WTC11 (cell line): ENCODE results near the gene ANKMY2. TPM values are rescaled to one million over a fixed set of nuclear protein-coding genes. Genes with fewer than 3 reads are reported as not detected.

Experiments used
- ATAC-seq: fragments of 200-7000 bp; cut with Tn5 transposase; 2 replicates; pipeline ENCODE4 v1.10.0; 2021; ENCODE audit warnings: mild to moderate bottlenecking, moderate library complexity
- CTCF ChIA-PET: fragments of 300-600 bp; sonication (Branson Sonifier 250); formaldehyde crosslinking; loops from one replicate; lab custom pipeline; 2021; ENCODE audit warnings: antibody characterized with exemption; lab: Charles Lee
- POLR2A ChIA-PET: fragments of 350-600 bp; sonication (Branson Sonifier 250); formaldehyde crosslinking; loops from one replicate; lab custom pipeline; 2021; ENCODE audit warnings: antibody characterized with exemption; lab: Charles Lee
- DNase-seq: peaks from one replicate; pipeline ENCODE4 v3.0.0; 2021; ENCODE audit warnings: low spot score
- H3K27ac Mint-ChIP-seq: 2 replicates; pipeline ENCODE4 v1.8.0; 2021; ENCODE audit warnings: mixed read lengths
- H3K27me3 Mint-ChIP-seq: 2 replicates; pipeline ENCODE4 v1.8.0; 2021; ENCODE audit warnings: low read depth, mild to moderate bottlenecking, moderate library complexity, mixed read lengths
- H3K36me3 Mint-ChIP-seq: 2 replicates; pipeline ENCODE4 v1.8.0; 2021; ENCODE audit warnings: mixed read lengths
- H3K4me1 Mint-ChIP-seq: 2 replicates; pipeline ENCODE4 v1.8.0; 2022; ENCODE audit warnings: mixed read lengths
- H3K4me3 Mint-ChIP-seq: 2 replicates; pipeline ENCODE4 v1.8.0; 2021; ENCODE audit warnings: mild to moderate bottlenecking, moderate library complexity, mixed read lengths
- H3K9me3 Mint-ChIP-seq: 2 replicates; pipeline ENCODE4 v1.8.0; 2021; ENCODE audit warnings: mixed read lengths
- CBFB ChIP-seq: sonication (generic); formaldehyde crosslinking; IDR thresholded peaks from 2 replicates; pipeline ENCODE4 v1.8.1; 2022; ENCODE audit warnings: mild to moderate bottlenecking, low read depth, missing genetic modification reagents
- E2F5 ChIP-seq: sonication (generic); formaldehyde crosslinking; IDR thresholded peaks from 2 replicates; pipeline ENCODE4 v1.8.1; 2022; ENCODE audit warnings: mild to moderate bottlenecking, moderate library complexity, missing genetic modification reagents
- ERG ChIP-seq: fragments of 250-450 bp; sonication (Bioruptor Pico); IDR thresholded peaks from 2 replicates; pipeline ENCODE4 v1.8.0; 2021; ENCODE audit warnings: mild to moderate bottlenecking
- FOXJ3 ChIP-seq: sonication (generic); formaldehyde crosslinking; IDR thresholded peaks from 2 replicates; pipeline ENCODE4 v1.9.0; 2021; ENCODE audit warnings: missing genetic modification reagents, mild to moderate bottlenecking, borderline replicate concordance
- FOXP1 ChIP-seq: sonication (generic); formaldehyde crosslinking; IDR thresholded peaks from 2 replicates; pipeline ENCODE4 v1.8.0; 2022; ENCODE audit warnings: missing genetic modification reagents, mild to moderate bottlenecking, moderate library complexity, borderline replicate concordance
- JUN ChIP-seq: sonication (generic); formaldehyde crosslinking; IDR thresholded peaks from 2 replicates; pipeline ENCODE4 v1.8.0; 2023; ENCODE audit warnings: mild to moderate bottlenecking, missing genetic modification reagents
- NR2C2 ChIP-seq: sonication (generic); formaldehyde crosslinking; IDR thresholded peaks from 2 replicates; pipeline ENCODE4 v1.8.0; 2022; ENCODE audit warnings: mild to moderate bottlenecking, missing genetic modification reagents
- PRDM15 ChIP-seq: sonication (generic); formaldehyde crosslinking; IDR thresholded peaks from 2 replicates; pipeline ENCODE4 v1.8.0; 2022; ENCODE audit warnings: missing genetic modification reagents
- SMAD3 ChIP-seq: sonication (generic); formaldehyde crosslinking; IDR thresholded peaks from 2 replicates; pipeline ENCODE4 v1.8.0; 2022; ENCODE audit warnings: missing genetic modification reagents, mild to moderate bottlenecking, borderline replicate concordance
- ZBTB43 ChIP-seq: sonication (generic); formaldehyde crosslinking; IDR thresholded peaks from 2 replicates; pipeline ENCODE4 v1.8.1; 2023; ENCODE audit warnings: mild to moderate bottlenecking, missing genetic modification reagents
- ZNF138 ChIP-seq: sonication (generic); formaldehyde crosslinking; conservative IDR thresholded peaks from 2 replicates; pipeline ENCODE4 v1.8.1; 2022; ENCODE audit warnings: mild to moderate bottlenecking, moderate library complexity, missing genetic modification reagents
- ZNF281 ChIP-seq: sonication (generic); formaldehyde crosslinking; IDR thresholded peaks from 2 replicates; pipeline ENCODE4 v1.8.0; 2023; ENCODE audit warnings: mild to moderate bottlenecking, missing genetic modification reagents
- ZNF425 ChIP-seq: fragments of 250-450 bp; sonication (Bioruptor Pico); conservative IDR thresholded peaks from 2 replicates; pipeline ENCODE4 v1.9.0; 2021; ENCODE audit warnings: mild to moderate bottlenecking
- ZSCAN18 ChIP-seq: fragments of 250-450 bp; sonication (Bioruptor Pico); IDR thresholded peaks from 2 replicates; pipeline ENCODE4 v2.1.2; 2022; ENCODE audit warnings: mild to moderate bottlenecking, moderate library complexity
- total RNA-seq: library from RNA; stranded (reverse); gene quantifications from 3 replicates; pipeline ENCODE4 v1.2.3, GENCODE V29; 2021

The ANKMY2 gene
- total RNA-seq, 1 experiment from 2014 or later = 13.6 TPM

- H3K27ac Mint-ChIP-seq = peak overlapping the region; percentile 3; the same call in 1 of the 2 replicates
- TF ChIP-seq ZBTB43 (CRISPR knock-in tag) = no peak
- peaks cover 4% of the 10 kb centered on the region; the same call in 1 of the 2 replicates for H3K36me3 Mint-ChIP-seq
- ATAC-seq = no peak
- H3K4me3 Mint-ChIP-seq = no peak overlapping the region
- H3K27me3 Mint-ChIP-seq = no peaks in the 10 kb centered on the region
- ChIA-PET POLR2A (no interaction called here), CTCF (no interaction called here)
- H3K9me3 Mint-ChIP-seq = no peaks in the 10 kb centered on the region
- DNase-seq = no peak
- H3K4me1 Mint-ChIP-seq = peaks cover 29% of the 10 kb centered on the region
Measured at GRCh38 chr7:16634271-16634738, 11.2 kb downstream of the ANKMY2 start.

- CTCF ChIA-PET = no interaction called here
- TF ChIP-seq ERG (no peak), CBFB (CRISPR knock-in tag) (no peak), FOXP1 (CRISPR knock-in tag) (no peak), JUN (CRISPR knock-in tag) (no peak), ZNF425 (no peak), SMAD3 (CRISPR knock-in tag) (no peak)
- Mint-ChIP-seq H3K36me3 (peaks cover 4% of the 10 kb centered on the region; the same call in 1 of the 2 replicates), H3K9me3 (no peaks in the 10 kb centered on the region), H3K4me1 (peaks cover 5% of the 10 kb centered on the region), H3K4me3 (no peak overlapping the region), H3K27ac (no peak overlapping the region; the same call in 1 of the 2 replicates), H3K27me3 (no peaks in the 10 kb centered on the region)
- DNase-seq (no peak), ATAC-seq (peak; percentile 86)
- POLR2A ChIA-PET = no interaction called here
Measured at GRCh38 chr7:16630654-16631053, 14.9 kb downstream of the ANKMY2 start.

GRCh38 chr7:16627236-16627635, 18.3 kb downstream of the ANKMY2 start:
- no peaks in the 10 kb centered on the region for H3K9me3 Mint-ChIP-seq
- DNase-seq (no peak), ATAC-seq (no peak)
- H3K27ac Mint-ChIP-seq = no peak overlapping the region
- peaks cover 6% of the 10 kb centered on the region for H3K36me3 Mint-ChIP-seq
- CTCF ChIA-PET = no interaction called here
- TF ChIP-seq ZNF138 (CRISPR knock-in tag) (no peak), E2F5 (CRISPR knock-in tag) (no peak), FOXJ3 (CRISPR knock-in tag) (no peak), ZBTB43 (CRISPR knock-in tag) (no peak), FOXP1 (CRISPR knock-in tag) (no peak), ZNF281 (no peak), NR2C2 (CRISPR knock-in tag) (no peak), ZSCAN18 (CRISPR knock-in tag) (no peak), PRDM15 (no peak)
- peaks cover 5% of the 10 kb centered on the region for H3K4me1 Mint-ChIP-seq
- no peaks in the 10 kb centered on the region for H3K27me3 Mint-ChIP-seq
- no peak overlapping the region for H3K4me3 Mint-ChIP-seq
- POLR2A ChIA-PET = no interaction called here
